Gastrocnemius medialis (tissue), 4 donors: Measurements from ENCODE around the gene CIDEA. TPM values are rescaled to one million over a fixed set of nuclear protein-coding genes. Genes with fewer than 3 reads are reported as not detected.
A peak's percentile ranks its signal among the peaks of the same experiment; 100 is the strongest.

Experiments used
- ATAC-seq, 2 donors: fragments of 150-250 bp; one replicate each; pipeline ENCODE4 v1.9.1; 2016
- DNase-seq, 2 donors: peaks; one replicate each; pipeline ENCODE4 v3.0.0-alpha.2; 2019
- H3K27ac ChIP-seq, 4 donors: fragments of 200-600 bp; sonication (generic); 1 replicate in 1 of 4; 2 replicates in 3 of 4; pipeline ENCODE4 v1.5.1; 2016 to 2018; ENCODE audit warnings: mild to moderate bottlenecking in 2 of 4, moderate library complexity in 1 of 4
- H3K27me3 ChIP-seq, 3 donors: fragments of 200-600 bp; sonication (generic) in 2 of 3; 1 replicate in 1 of 3; 2 replicates in 2 of 3; pipeline versions ENCODE4 v1.5.1 to v1.6.0; 2016 to 2019; ENCODE audit warnings: mild to moderate bottlenecking in 1 of 3, moderate library complexity in 1 of 3
- H3K36me3 ChIP-seq, 2 donors: fragments of 200-600 bp; sonication (generic) in 1 of 2; one replicate each; pipeline ENCODE4 v1.5.1; 2017 to 2018
- H3K4me1 ChIP-seq, 2 donors: fragments of 200-600 bp; sonication (generic) in 1 of 2; one replicate each; pipeline ENCODE4 v1.5.1; 2016 to 2017; ENCODE audit warnings: mild to moderate bottlenecking in 2 of 2
- H3K4me3 ChIP-seq, 4 donors: fragments of 200-600 bp; sonication (generic) in 3 of 4; 1 replicate in 1 of 4; 2 replicates in 3 of 4; pipeline ENCODE4 v1.5.1; 2016 to 2019; ENCODE audit warnings: mild to moderate bottlenecking in 2 of 4
- H3K9me3 ChIP-seq, 3 donors: fragments of 200-600 bp; sonication (generic) in 2 of 3; 1 replicate in 1 of 3; 2 replicates in 2 of 3; pipeline ENCODE4 v1.5.1; 2016 to 2019
- CTCF ChIP-seq, 5 experiments: fragments of 450-650 bp in 3 of 5; fragments of 200-600 bp in 2 of 5; sonication (generic) in 2 of 5; IDR thresholded peaks in 4 of 5; conservative IDR thresholded peaks in 1 of 5; 1 replicate in 4 of 5; 2 replicates in 1 of 5; pipeline ENCODE4 v1.5.1; 2016 to 2019; ENCODE audit warnings: antibody characterized with exemption in 5 of 5, mild to moderate bottlenecking in 3 of 5, moderate library complexity in 3 of 5
- POLR2A ChIP-seq, 2 donors: fragments of 450-650 bp; IDR thresholded peaks; one replicate each; pipeline ENCODE4 v1.6.1; 2017; ENCODE audit warnings: antibody characterized with exemption in 2 of 2, mild to moderate bottlenecking in 2 of 2, moderate library complexity in 2 of 2
- in situ Hi-C, 4 donors: fragments of 200-750 bp; cut with MboI; loops; one replicate each; pipeline versions ENCODE4 v1.15.0 to v1.8.0; 2017; ENCODE audit warnings: low sequenced_read_pairs in 4 of 4
- intact Hi-C: fragments of 100-400 bp; cut with DNase I; formaldehyde crosslinking; loops from one replicate; pipeline ENCODE4 v1.15.1; 2023; ENCODE audit warnings: low total_unique reads
- total RNA-seq, 4 donors: library from RNA; depleted of rRNA; stranded (reverse); fragments of >200 nt; gene quantifications; one replicate each; pipeline versions ENCODE4 v1.1.0 to v1.2.3, GENCODE V29; 2016

Gene CIDEA
- total RNA-seq, 4 donors from 2014 or later, result 0.33 to 7.4 TPM; not detected in 2

- no peaks in the 10 kb centered on the region for H3K9me3 ChIP-seq
- intact Hi-C loops, result no loop called here
- in situ Hi-C loops, result no loop called here
- ATAC-seq (no peak), DNase-seq (no peak)
- no peak overlapping the region for H3K4me3 ChIP-seq
- peaks cover 6 to 8% of the 10 kb centered on the region in 2 donors for H3K4me1 ChIP-seq
- H3K27me3 ChIP-seq, result no peaks in the 10 kb centered on the region
- TF ChIP-seq CTCF (IDR thresholded peaks at IDR 0.05 in 4 of 5, conservative IDR thresholded peaks at IDR 0.05 in 1 of 5) (no peak), POLR2A (IDR thresholded peaks at IDR 0.05) (no peak)
- no peak overlapping the region for H3K27ac ChIP-seq
- no peaks in the 10 kb centered on the region for H3K36me3 ChIP-seq
Measured at GRCh38 chr18:12276736-12277554, 22.8 kb downstream of the CIDEA start.

DNA sequence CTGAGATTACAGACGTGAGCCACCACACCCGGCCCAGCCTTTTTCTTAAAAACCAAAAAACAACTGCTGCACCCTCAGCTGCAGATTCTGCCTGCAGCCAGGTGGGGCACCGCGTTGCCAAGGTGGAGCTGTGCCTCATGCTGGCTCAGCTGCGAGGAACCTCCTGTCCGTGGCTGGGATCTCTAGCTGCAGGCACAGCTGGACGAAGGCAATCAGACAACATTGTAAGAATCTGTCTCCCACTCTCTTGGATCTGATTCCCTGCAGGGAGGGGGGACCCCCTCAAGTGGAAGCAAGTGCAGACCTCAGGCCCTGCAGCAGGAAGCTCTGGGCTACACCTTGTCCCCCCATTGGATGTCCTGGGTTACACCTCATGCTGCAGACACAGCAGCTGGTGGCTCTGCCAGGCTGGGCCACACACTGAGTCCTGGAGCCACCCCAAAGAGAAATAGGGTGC is 24.1 kb downstream of the CIDEA start:
- Histone ChIP-seq H3K27ac (peak overlapping the region; percentile 80 to 89 (median 87)), H3K4me1 (peaks cover 6 to 8% of the 10 kb centered on the region in 2 donors), H3K36me3 (no peaks in the 10 kb centered on the region), H3K27me3 (no peaks in the 10 kb centered on the region), H3K4me3 (peak overlapping the region; percentile 44 to 56 (median 50)), H3K9me3 (no peaks in the 10 kb centered on the region)
- no peak for TF ChIP-seq POLR2A (IDR thresholded peaks at IDR 0.05)
- no peak for TF ChIP-seq CTCF (IDR thresholded peaks at IDR 0.05 in 4 of 5, conservative IDR thresholded peaks at IDR 0.05 in 1 of 5)
- DNase-seq (no peak), ATAC-seq (peak in 1 of 2 donors; percentile 13)
- in situ Hi-C loops, result no loop called here
- intact Hi-C loops, result no loop called here

DNA sequence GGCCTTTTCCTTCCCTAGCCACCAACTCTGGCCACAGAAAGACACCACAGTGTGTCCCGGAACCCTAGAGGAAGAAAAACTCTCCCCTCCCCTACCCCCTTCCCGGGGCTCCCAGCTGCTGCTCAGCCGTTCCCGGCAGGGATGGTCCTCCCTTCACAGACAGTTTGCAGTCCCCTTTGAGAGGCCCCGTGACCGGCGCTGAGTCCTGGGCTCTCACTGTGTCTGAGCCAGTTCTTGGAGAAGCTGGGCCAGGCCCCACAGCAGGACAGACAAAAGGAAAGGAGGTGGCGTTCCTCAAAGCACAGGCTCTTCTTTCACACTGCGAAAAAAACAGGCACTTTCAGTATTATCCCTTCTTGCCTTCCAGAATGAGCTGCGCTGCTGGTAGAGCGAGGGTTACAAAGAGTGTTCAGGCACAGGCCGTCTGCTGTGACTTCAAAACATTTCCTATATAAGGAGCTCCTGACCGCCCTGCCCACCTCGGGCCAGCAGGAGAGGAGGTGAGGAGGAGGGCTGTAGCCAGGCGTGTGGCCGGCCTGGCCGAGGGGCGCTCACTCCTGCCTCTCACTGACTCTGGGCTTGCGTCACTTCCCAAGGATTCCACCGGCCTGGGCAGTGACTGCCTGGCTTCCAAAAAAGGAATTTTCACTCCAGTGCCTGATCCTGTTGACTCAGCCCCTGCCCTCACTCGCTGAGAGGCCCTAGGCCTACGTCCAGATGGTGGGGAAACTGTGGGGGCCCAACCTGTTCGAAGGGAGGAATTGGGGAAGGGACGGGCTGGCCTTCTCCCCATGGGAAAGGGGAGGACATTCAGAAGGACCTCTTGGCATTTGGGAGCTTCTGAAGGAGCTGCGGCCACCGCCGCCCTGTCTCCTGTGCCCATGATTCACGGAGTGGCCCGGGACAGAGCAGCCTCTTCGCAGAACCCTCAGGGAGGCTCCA is 24.9 kb downstream of the CIDEA start:
- ATAC-seq (peak; percentile 85 to 91), DNase-seq (peak; percentile 38 to 65)
- Histone ChIP-seq H3K27ac (peak overlapping the region; percentile 80 to 89 (median 87)), H3K4me1 (peaks cover 6 to 8% of the 10 kb centered on the region in 2 donors), H3K9me3 (no peaks in the 10 kb centered on the region), H3K36me3 (no peaks in the 10 kb centered on the region), H3K4me3 (peak overlapping the region; percentile 44 to 56 (median 50)), H3K27me3 (no peaks in the 10 kb centered on the region)
- TF ChIP-seq CTCF (IDR thresholded peaks at IDR 0.05 in 4 of 5, conservative IDR thresholded peaks at IDR 0.05 in 1 of 5), result no peak
- peak; percentile 57 to 77 for TF ChIP-seq POLR2A (IDR thresholded peaks at IDR 0.05)
- intact Hi-C loops, result no loop called here
- in situ Hi-C loops, result no loop called here

DNA sequence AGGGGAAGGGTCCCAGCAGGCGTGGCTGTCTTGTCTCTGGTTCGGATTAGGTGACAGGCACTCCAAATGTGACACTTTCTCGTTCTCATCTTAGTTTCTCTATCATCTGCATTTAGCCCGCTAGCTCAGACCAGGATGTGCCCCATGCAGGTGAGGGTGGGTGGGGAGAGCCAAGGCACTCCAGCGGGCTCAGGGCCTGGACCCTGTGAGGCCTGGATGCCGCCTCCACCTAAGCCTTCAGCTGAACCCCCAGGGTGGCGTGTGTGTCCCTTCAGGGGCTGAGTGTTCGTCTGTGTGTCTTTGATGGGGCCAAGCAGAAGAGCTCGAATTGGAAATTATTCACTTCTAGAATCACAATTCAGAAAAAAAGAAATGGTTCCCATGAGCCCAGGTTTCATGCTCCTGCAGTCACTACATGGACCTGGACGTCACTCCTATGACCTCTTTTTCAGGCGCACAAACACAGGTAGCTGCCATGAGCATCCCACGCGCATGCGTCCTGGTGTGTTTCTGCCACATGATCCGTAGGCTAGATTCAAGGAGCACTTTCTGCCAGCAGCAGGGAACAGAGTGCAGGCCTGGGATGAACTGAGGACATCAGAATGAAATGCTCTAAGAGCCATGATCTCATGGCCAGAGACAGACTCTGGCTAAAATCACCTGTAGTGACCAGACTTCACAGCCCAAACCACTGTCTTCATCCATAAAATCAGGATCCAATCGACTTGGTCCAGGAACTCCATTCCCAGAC is 25.8 kb downstream of the CIDEA start:
- no peaks in the 10 kb centered on the region for H3K9me3 ChIP-seq
- intact Hi-C loops (no loop called here), in situ Hi-C loops (no loop called here)
- no peak for TF ChIP-seq CTCF (IDR thresholded peaks at IDR 0.05 in 4 of 5, conservative IDR thresholded peaks at IDR 0.05 in 1 of 5)
- TF ChIP-seq POLR2A (IDR thresholded peaks at IDR 0.05), result no peak
- H3K36me3 ChIP-seq, result no peaks in the 10 kb centered on the region
- DNase-seq (no peak), ATAC-seq (no peak)
- peaks cover 6 to 8% of the 10 kb centered on the region in 2 donors for H3K4me1 ChIP-seq
- peak overlapping the region; percentile 80 to 89 (median 87) for H3K27ac ChIP-seq
- H3K4me3 ChIP-seq, result peak overlapping the region in 3 of 4 donors; percentile 15 to 48 (median 44)
- H3K27me3 ChIP-seq, result no peaks in the 10 kb centered on the region
